ENCODE results near the gene SAFB. TPM values are rescaled to one million over a fixed set of nuclear protein-coding genes. Genes with fewer than 3 reads are reported as not detected.

Gene SAFB
- total RNA-seq, 1 experiment from 2014 or later = 83.0 TPM

DNA sequence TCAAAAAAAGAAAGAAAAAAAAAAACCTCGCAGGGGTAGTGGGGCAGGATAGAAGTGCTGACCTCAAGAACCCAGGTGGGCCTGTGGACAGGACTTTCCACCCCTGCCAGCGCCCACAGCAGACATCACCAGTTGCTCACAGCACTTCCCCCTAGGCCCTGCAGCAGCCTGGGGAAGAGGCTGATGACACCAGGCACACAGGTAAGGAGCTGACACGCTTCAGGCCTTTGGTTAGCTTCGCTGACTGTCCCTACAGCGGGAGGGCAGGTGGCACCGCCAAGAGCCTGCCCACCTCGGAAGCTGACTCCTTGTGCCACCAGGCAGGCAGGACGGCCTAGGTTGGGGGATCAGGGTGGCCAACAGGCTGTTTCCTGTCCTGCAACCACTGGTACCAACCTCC is 88.1 kb downstream of the SAFB start:
- ATAC-seq (no peak), DNase-seq (ENCODE audit: low read depth, low spot score) (no peak)
- in situ Hi-C loops (cut with HindIII; ENCODE audit: low pct_unique_long_range_greater_than_20kb, low sequenced_read_pairs) (no loop called here), intact Hi-C loops (cut with micrococcal nuclease; ENCODE audit: unreplicated experiment) (no loop called here)
- POLR2A ChIA-PET = no interaction called here
- peaks cover 2% of the 10 kb centered on the region; the same call in 1 of the 2 replicates for H3K36me3 ChIP-seq (ENCODE audit: control insufficient read depth, insufficient read depth, low read length)
- no TSS peak for BruUV-seq (replicated peaks)
- no peak overlapping the region for H3K27ac ChIP-seq (ENCODE audit: low read length)
- H3K4me3 ChIP-seq (ENCODE audit: low read depth in 2 of 2, low read length in 2 of 2) = no peak overlapping the region
- H3K4me1 ChIP-seq (ENCODE audit: control insufficient read depth, insufficient read depth, low read length) = no peaks in the 10 kb centered on the region
- no peaks in the 10 kb centered on the region for H3K9me3 ChIP-seq (ENCODE audit: control insufficient read depth, insufficient read depth, low read depth, low read length)
- CTCF ChIA-PET = no interaction called here
- TF ChIP-seq POLR2AphosphoS5 (IDR thresholded peaks at IDR 0.05; ENCODE audit: low read depth, low read length) = no peak
- no peak for TF ChIP-seq SIN3A (IDR thresholded peaks at IDR 0.05; ENCODE audit: borderline replicate concordance, insufficient read depth, low read depth, low read length)
- TF ChIP-seq, protein P1, sequence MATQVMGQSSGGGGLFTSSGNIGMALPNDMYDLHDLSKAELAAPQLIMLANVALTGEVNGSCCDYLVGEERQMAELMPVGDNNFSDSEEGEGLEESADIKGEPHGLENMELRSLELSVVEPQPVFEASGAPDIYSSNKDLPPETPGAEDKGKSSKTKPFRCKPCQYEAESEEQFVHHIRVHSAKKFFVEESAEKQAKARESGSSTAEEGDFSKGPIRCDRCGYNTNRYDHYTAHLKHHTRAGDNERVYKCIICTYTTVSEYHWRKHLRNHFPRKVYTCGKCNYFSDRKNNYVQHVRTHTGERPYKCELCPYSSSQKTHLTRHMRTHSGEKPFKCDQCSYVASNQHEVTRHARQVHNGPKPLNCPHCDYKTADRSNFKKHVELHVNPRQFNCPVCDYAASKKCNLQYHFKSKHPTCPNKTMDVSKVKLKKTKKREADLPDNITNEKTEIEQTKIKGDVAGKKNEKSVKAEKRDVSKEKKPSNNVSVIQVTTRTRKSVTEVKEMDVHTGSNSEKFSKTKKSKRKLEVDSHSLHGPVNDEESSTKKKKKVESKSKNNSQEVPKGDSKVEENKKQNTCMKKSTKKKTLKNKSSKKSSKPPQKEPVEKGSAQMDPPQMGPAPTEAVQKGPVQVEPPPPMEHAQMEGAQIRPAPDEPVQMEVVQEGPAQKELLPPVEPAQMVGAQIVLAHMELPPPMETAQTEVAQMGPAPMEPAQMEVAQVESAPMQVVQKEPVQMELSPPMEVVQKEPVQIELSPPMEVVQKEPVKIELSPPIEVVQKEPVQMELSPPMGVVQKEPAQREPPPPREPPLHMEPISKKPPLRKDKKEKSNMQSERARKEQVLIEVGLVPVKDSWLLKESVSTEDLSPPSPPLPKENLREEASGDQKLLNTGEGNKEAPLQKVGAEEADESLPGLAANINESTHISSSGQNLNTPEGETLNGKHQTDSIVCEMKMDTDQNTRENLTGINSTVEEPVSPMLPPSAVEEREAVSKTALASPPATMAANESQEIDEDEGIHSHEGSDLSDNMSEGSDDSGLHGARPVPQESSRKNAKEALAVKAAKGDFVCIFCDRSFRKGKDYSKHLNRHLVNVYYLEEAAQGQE (IDR thresholded peaks at IDR 0.05; ENCODE audit: insufficient read depth in 1 of 2, low read depth in 2 of 2, low read length in 1 of 2) = no peak
- TF ChIP-seq, protein P2, sequence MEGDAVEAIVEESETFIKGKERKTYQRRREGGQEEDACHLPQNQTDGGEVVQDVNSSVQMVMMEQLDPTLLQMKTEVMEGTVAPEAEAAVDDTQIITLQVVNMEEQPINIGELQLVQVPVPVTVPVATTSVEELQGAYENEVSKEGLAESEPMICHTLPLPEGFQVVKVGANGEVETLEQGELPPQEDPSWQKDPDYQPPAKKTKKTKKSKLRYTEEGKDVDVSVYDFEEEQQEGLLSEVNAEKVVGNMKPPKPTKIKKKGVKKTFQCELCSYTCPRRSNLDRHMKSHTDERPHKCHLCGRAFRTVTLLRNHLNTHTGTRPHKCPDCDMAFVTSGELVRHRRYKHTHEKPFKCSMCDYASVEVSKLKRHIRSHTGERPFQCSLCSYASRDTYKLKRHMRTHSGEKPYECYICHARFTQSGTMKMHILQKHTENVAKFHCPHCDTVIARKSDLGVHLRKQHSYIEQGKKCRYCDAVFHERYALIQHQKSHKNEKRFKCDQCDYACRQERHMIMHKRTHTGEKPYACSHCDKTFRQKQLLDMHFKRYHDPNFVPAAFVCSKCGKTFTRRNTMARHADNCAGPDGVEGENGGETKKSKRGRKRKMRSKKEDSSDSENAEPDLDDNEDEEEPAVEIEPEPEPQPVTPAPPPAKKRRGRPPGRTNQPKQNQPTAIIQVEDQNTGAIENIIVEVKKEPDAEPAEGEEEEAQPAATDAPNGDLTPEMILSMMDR (IDR thresholded peaks at IDR 0.05) = no peak
- TF ChIP-seq TCF7L2 (IDR thresholded peaks at IDR 0.05; ENCODE audit: low read depth, low read length) = no peak
- H3K27me3 ChIP-seq (ENCODE audit: control insufficient read depth, insufficient read depth, low read length) = no peaks in the 10 kb centered on the region

DNA sequence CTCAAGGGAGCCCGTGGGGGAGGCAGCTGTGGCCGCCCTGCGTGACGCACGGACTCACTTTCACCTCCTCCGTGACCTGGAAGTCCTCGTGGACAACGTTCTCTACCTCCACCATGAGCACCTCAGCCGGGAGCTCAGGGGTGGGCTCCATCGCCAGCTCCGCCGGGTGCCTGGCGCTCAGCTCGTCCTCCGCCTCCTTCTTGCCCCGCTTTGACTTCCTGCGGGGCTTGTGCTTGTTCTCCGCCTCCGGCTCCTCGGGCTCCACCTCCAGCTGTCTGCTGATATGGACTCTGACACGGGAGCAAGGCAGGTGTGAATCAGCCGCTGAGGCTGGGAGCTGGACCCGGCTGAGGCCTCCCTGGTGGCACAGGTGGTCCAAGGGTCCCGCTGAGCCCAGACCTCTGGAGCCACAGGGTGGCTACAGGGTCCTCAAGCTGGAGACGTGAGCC is 88.9 kb downstream of the SAFB start:
- TF ChIP-seq POLR2AphosphoS5 (IDR thresholded peaks at IDR 0.05; ENCODE audit: low read depth, low read length) = no peak
- no peak for TF ChIP-seq SIN3A (IDR thresholded peaks at IDR 0.05; ENCODE audit: borderline replicate concordance, insufficient read depth, low read depth, low read length)
- TF ChIP-seq, protein P2 (IDR thresholded peaks at IDR 0.05) = no peak
- TF ChIP-seq, protein P1 (IDR thresholded peaks at IDR 0.05; ENCODE audit: insufficient read depth in 1 of 2, low read depth in 2 of 2, low read length in 1 of 2) = no peak
- TF ChIP-seq TCF7L2 (IDR thresholded peaks at IDR 0.05; ENCODE audit: low read depth, low read length) = no peak
- Histone ChIP-seq H3K4me1 (ENCODE audit: control insufficient read depth, insufficient read depth, low read length) (no peaks in the 10 kb centered on the region), H3K9me3 (ENCODE audit: control insufficient read depth, insufficient read depth, low read depth, low read length) (no peaks in the 10 kb centered on the region), H3K27me3 (ENCODE audit: control insufficient read depth, insufficient read depth, low read length) (no peaks in the 10 kb centered on the region), H3K4me3 (ENCODE audit: low read depth in 2 of 2, low read length in 2 of 2) (no peak overlapping the region), H3K36me3 (ENCODE audit: control insufficient read depth, insufficient read depth, low read length) (peaks cover 2% of the 10 kb centered on the region; the same call in 1 of the 2 replicates), H3K27ac (ENCODE audit: low read length) (no peak overlapping the region)
- no TSS peak for BruUV-seq (replicated peaks)
- ATAC-seq (no peak), DNase-seq (ENCODE audit: low read depth, low spot score) (no peak)
- intact Hi-C loops (cut with micrococcal nuclease; ENCODE audit: unreplicated experiment) = no loop called here
- POLR2A ChIA-PET = no interaction called here
- in situ Hi-C loops (cut with HindIII; ENCODE audit: low pct_unique_long_range_greater_than_20kb, low sequenced_read_pairs) = no loop called here
- CTCF ChIA-PET = no interaction called here

All from Panc1 (cell line).